Heart left ventricle (tissue), 16 donors: ENCODE results near the gene MAP2K5. TPM values are rescaled to one million over a fixed set of nuclear protein-coding genes. Genes with fewer than 3 reads are reported as not detected.

ENCODE experiments used
- ATAC-seq, 4 donors: fragments of 200-7000 bp; cut with Tn5 transposase; one replicate each; pipeline ENCODE4 v1.9.1; 2020 to 2022; ENCODE audit warnings: moderate library complexity in 4 of 4, mild to moderate bottlenecking in 3 of 4, moderate number of reproducible peaks in 1 of 4
- DNase-seq, 5 donors: peaks; one replicate each; pipeline ENCODE4 v3.0.0-alpha.2; 2020
- H3K27ac ChIP-seq, 12 donors: fragments of 200-600 bp; sonication (generic) in 4 of 12; one replicate each; pipeline versions ENCODE4 v1.5.0 to v1.8.0; 2016 to 2022; ENCODE audit warnings: mild to moderate bottlenecking in 2 of 12
- H3K27me3 ChIP-seq, 9 donors: fragments of 200-600 bp; sonication (generic) in 2 of 9; one replicate each; pipeline versions ENCODE4 v1.5.1 to v1.8.0; 2016 to 2022; ENCODE audit warnings: mild to moderate bottlenecking in 3 of 9
- H3K36me3 ChIP-seq, 9 donors: fragments of 200-600 bp; sonication (generic) in 2 of 9; one replicate each; pipeline versions ENCODE4 v1.5.0 to v1.8.0; 2018 to 2022; ENCODE audit warnings: mild to moderate bottlenecking in 2 of 9
- H3K4me1 ChIP-seq, 12 donors: fragments of 200-600 bp; sonication (generic) in 4 of 12; one replicate each; pipeline versions ENCODE4 v1.5.0 to v1.8.0; 2016 to 2022; ENCODE audit warnings: mild to moderate bottlenecking in 3 of 12
- H3K4me3 ChIP-seq, 12 donors: fragments of 200-600 bp; sonication (generic) in 4 of 12; one replicate each; pipeline versions ENCODE4 v1.5.0 to v1.8.0; 2017 to 2022; ENCODE audit warnings: mild to moderate bottlenecking in 9 of 12, moderate library complexity in 4 of 12
- H3K9me3 ChIP-seq, 12 donors: fragments of 200-600 bp; sonication (generic) in 4 of 12; one replicate each; pipeline versions ENCODE4 v1.5.0 to v1.8.0; 2016 to 2022; ENCODE audit warnings: mild to moderate bottlenecking in 1 of 12
- CTCF ChIP-seq, 12 donors: fragments of 200-600 bp; sonication (generic) in 4 of 12; IDR thresholded peaks; one replicate each; pipeline versions ENCODE4 v1.5.0 to v1.8.0; 2018 to 2022; ENCODE audit warnings: antibody characterized with exemption in 12 of 12, mild to moderate bottlenecking in 5 of 12
- POLR2A ChIP-seq, 2 donors: fragments of 450-650 bp; IDR thresholded peaks; one replicate each; pipeline ENCODE4 v1.6.1; 2017; ENCODE audit warnings: antibody characterized with exemption in 2 of 2, mild to moderate bottlenecking in 2 of 2, moderate library complexity in 2 of 2
- WGBS, 4 donors: extraction: QIAGEN DNeasy Blood & Tissue Kit in 2 of 4; methylation state at CpG; one replicate each; pipeline versions ENCODE4 v1.1.5 to v1.1.7; 2013 to 2018; 5-methylcytosine and 5-hydroxymethylcytosine counted together
- intact Hi-C, 10 donors: fragments of 100-400 bp; cut with DNase I; formaldehyde crosslinking; loops; one replicate each; pipeline versions ENCODE4 v1.11.1 to v1.14.2; 2022
- polyA plus RNA-seq, 2 donors: library from polyadenylated mRNA; stranded (reverse); fragments of 200-250 nt; gene quantifications; one replicate each; pipeline ENCODE4 v1.2.3, GENCODE V29; 2013
- total RNA-seq, 9 donors: library from RNA; depleted of rRNA in 2 of 9; stranded (reverse); fragments of >200 nt in 2 of 9; fragmentation: NEBNext Ultra II Directional in 3 of 9; extraction: Animal tissue kit (Norgen Biotek cat#: 25700) in 3 of 9; gene quantifications; one replicate each; pipeline versions ENCODE4 v1.1.0 to v1.2.4, GENCODE V29; 2016 to 2023
- donor health status: ischemic (EF 13 %, LVEDD 7.1; RV severe dilation, severe dysfunction).
- donor health status: healthy with polysubstance abuse.
- donor health status: DM: no; HTN: yes; CAD: no.
- donor health status: DM: no; HTN: no; CAD: no.
- donor health status: ischemic (EF 25% LVEDD 6.9; RV normal size, moderate dysfunction).
- donor health status: ischemic (EF 25% LVEDD 5.7; RV mildly dilated, moderate dysfunction).
- donor health status: healthy.
- donor health status: DM: yes; HTN: yes; CAD: no.
- donor health status: ischemic (EF 35%, LVEDD 5.7; RV mildly dilated, moderate dysfunction).
- donor health status: nonischemic (EF 11% LVEDD 7.7; RV severe dilation, severe dysfunction).
- donor health status: DM: yes; HTN: yes; CAD: no.
- donor health status: PGD.
- donor health status: ischemic (EF 29% LVEDD 5.4; RV normal size, mild dysfunction).
- donor health status: nonischemic (EF 23%, LVEDD 6.1; RV moderate dilation, normal function).

MAP2K5 gene
- total and polyA plus RNA-seq, 11 donors, result 8.1 to 32.0 (median 19.1) TPM

GRCh38 chr15:67812241-67812644 is 269.7 kb downstream of the MAP2K5 start:
- Histone ChIP-seq H3K27ac (no peak overlapping the region), H3K27me3 (peaks cover 0 to 19% (median 0%) of the 10 kb centered on the region in 9 donors), H3K36me3 (peaks cover 0 to 6% (median 0%) of the 10 kb centered on the region in 9 donors), H3K9me3 (peaks cover 0 to 15% (median 0%) of the 10 kb centered on the region in 12 donors), H3K4me3 (no peak overlapping the region), H3K4me1 (no peaks in the 10 kb centered on the region)
- DNase-seq (no peak), ATAC-seq (no peak)
- intact Hi-C loops, result no loop called here
- WGBS, 4 donors, result 71 to 81% (median 79%) methylated on average over 11 of the region's 11 CpGs
- TF ChIP-seq POLR2A (IDR thresholded peaks at IDR 0.05) (no peak), CTCF (IDR thresholded peaks at IDR 0.05) (no peak)

- Histone ChIP-seq H3K36me3 (peaks cover 0 to 4% (median 0%) of the 10 kb centered on the region in 9 donors), H3K27ac (no peak overlapping the region), H3K27me3 (peaks cover 0 to 28% (median 8%) of the 10 kb centered on the region in 9 donors), H3K4me3 (no peak overlapping the region), H3K4me1 (no peaks in the 10 kb centered on the region), H3K9me3 (peaks cover 0 to 15% (median 0%) of the 10 kb centered on the region in 12 donors)
- intact Hi-C loops, result no loop called here
- ATAC-seq (no peak), DNase-seq (no peak)
- TF ChIP-seq CTCF (IDR thresholded peaks at IDR 0.05) (no peak), POLR2A (IDR thresholded peaks at IDR 0.05) (no peak)
- 82 to 89% (median 86%) methylated on average over 3 of the region's 3 CpGs for WGBS, 4 donors
These were observed 270.7 kb downstream of the MAP2K5 start for GRCh38 chr15:67813104-67813634.

- intact Hi-C loops, result no loop called here
- no peaks in the 10 kb centered on the region for H3K36me3 ChIP-seq
- no peak for DNase-seq
- TF ChIP-seq POLR2A (IDR thresholded peaks at IDR 0.05), result no peak
- TF ChIP-seq CTCF (IDR thresholded peaks at IDR 0.05), result no peak
- WGBS, 4 donors, result 76 to 95% (median 86%) methylated on average over 4 to 5 of the region's 5 CpGs
- H3K9me3 ChIP-seq, result peaks cover 0 to 15% (median 0%) of the 10 kb centered on the region in 12 donors
- no peak overlapping the region for H3K4me3 ChIP-seq
- H3K27ac ChIP-seq, result no peak overlapping the region
- H3K4me1 ChIP-seq, result peaks cover 0 to 7% (median 0%) of the 10 kb centered on the region in 12 donors
- peaks cover 10 to 47% (median 26%) of the 10 kb centered on the region in 9 donors for H3K27me3 ChIP-seq
- ATAC-seq, result no peak
These were observed 272.6 kb downstream of the MAP2K5 start for GRCh38 chr15:67815036-67815592.

- Histone ChIP-seq H3K36me3 (no peaks in the 10 kb centered on the region), H3K4me3 (no peak overlapping the region), H3K9me3 (peaks cover 0 to 15% (median 0%) of the 10 kb centered on the region in 12 donors), H3K27me3 (peaks cover 25 to 62% (median 41%) of the 10 kb centered on the region in 9 donors), H3K27ac (no peak overlapping the region), H3K4me1 (peaks cover 0 to 19% (median 7%) of the 10 kb centered on the region in 12 donors)
- intact Hi-C loops, result no loop called here
- TF ChIP-seq POLR2A (IDR thresholded peaks at IDR 0.05), result no peak
- no peak for TF ChIP-seq CTCF (IDR thresholded peaks at IDR 0.05)
- ATAC-seq (no peak), DNase-seq (no peak)
- WGBS, 4 donors, result 93 to 99% (median 95%) methylated on average over 3 of the region's 3 CpGs
These were observed 274.2 kb downstream of the MAP2K5 start for GRCh38 chr15:67816668-67817067.
